ENCODE data around the gene MCMBP. TPM values are rescaled to one million over a fixed set of nuclear protein-coding genes. Genes with fewer than 3 reads are reported as not detected.
A peak's percentile ranks its signal among the peaks of the same experiment; 100 is the strongest.

The MCMBP gene
- total RNA-seq, 1 experiment from 2014 or later, result 71.0 TPM

DNA sequence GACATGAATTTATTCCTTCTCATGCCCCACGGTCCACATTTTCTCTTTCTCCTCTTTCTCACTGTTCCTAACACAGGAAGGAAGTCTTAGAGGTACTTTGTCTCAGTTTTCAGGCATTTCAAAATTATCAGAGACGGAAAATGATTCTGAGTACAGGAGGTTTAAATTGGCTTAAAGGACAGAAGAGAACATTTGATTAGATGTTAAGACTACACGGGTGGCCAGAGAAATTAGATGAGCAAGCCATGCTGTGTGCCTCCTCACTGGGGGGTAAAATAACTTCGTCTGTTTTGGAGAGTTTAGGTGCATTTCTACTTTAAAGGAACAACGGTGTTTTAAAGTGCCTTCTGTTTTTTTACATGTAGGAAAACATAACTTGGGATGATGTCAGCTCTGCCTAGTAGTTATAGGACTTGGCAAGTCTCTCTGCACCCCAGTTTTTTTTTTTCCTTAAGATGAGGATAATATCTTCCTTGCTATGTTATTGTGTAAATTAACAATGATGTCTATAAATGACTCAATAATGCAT lies 66.9 kb downstream of the MCMBP start:
- ChIA-PET POLR2A (no interaction called here), CTCF (interaction anchor here (0.6 to 4.6 kb wide), 2 partner anchors 56 to 223 kb away, joined by 7 to 23 read pairs; no protein-coding TSS in a partner anchor)
- no peaks in the 10 kb centered on the region for H3K9me3 Mint-ChIP-seq (ENCODE audit: unreplicated experiment)
- H3K27me3 Mint-ChIP-seq (ENCODE audit: insufficient read depth, unreplicated experiment), result no peaks in the 10 kb centered on the region
- BruUV-seq (replicated peaks), result no TSS peak
- H3K4me1 Mint-ChIP-seq (ENCODE audit: insufficient read depth, unreplicated experiment), result no peaks in the 10 kb centered on the region
- TF ChIP-seq, protein P1, sequence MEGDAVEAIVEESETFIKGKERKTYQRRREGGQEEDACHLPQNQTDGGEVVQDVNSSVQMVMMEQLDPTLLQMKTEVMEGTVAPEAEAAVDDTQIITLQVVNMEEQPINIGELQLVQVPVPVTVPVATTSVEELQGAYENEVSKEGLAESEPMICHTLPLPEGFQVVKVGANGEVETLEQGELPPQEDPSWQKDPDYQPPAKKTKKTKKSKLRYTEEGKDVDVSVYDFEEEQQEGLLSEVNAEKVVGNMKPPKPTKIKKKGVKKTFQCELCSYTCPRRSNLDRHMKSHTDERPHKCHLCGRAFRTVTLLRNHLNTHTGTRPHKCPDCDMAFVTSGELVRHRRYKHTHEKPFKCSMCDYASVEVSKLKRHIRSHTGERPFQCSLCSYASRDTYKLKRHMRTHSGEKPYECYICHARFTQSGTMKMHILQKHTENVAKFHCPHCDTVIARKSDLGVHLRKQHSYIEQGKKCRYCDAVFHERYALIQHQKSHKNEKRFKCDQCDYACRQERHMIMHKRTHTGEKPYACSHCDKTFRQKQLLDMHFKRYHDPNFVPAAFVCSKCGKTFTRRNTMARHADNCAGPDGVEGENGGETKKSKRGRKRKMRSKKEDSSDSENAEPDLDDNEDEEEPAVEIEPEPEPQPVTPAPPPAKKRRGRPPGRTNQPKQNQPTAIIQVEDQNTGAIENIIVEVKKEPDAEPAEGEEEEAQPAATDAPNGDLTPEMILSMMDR (IDR thresholded peaks at IDR 0.05; ENCODE audit: unreplicated experiment), result no peak
- H3K36me3 Mint-ChIP-seq (ENCODE audit: insufficient read depth, unreplicated experiment), result peaks cover 17% of the 10 kb centered on the region
- no peak overlapping the region for H3K4me3 Mint-ChIP-seq (ENCODE audit: unreplicated experiment)
- no peak for DNase-seq (ENCODE audit: unreplicated experiment)
- H3K27ac Mint-ChIP-seq (ENCODE audit: low read depth, unreplicated experiment), result no peak overlapping the region
- intact Hi-C loops (cut with micrococcal nuclease), result no loop called here

DNA sequence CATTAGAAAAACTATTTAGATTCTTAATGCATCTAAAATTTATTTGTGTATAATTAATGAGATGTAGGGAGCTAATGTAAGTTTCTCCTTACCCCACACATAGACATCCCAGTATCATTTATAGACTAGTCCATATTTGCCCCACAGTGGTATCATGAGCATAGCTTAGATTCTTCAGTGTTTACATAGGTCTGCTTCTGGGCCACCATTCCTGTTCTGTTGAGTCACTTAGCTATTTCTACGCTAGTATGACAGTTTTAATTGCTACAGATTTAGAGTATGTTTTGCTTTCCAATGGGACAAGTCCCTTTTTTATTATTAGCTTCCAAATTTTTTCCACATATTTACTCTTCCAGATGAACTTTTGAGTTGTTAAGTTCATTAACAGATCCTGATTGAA lies 69.4 kb downstream of the MCMBP start:
- BruUV-seq (replicated peaks), result no TSS peak
- no peaks in the 10 kb centered on the region for H3K4me1 Mint-ChIP-seq (ENCODE audit: insufficient read depth, unreplicated experiment)

DNA sequence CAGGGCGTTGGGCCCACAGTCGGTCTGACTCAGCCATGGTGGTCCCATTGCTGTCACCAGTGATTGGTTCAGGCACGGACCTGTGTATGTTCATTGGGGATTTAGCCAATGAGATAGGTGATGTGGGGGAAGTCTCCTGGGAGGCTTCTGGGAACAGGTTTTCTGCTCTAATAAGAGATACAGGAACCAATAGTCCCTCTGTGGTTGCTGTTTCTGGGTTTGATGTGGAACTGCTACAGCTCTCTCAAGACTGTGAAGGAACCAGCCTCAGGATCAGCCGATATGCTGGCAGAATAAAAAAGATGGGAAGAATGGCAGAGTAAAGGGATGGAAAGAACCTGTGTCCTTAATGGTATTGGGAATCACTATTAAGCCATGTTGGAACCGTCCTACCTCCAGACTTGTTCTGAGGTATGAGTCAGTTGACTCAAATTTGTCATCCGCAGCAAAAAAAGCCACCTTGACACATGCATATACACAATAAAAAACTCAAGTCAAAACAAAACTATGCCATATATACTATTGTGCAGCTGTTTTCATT lies 70.6 kb downstream of the MCMBP start:
- ChIA-PET CTCF (interaction anchor here (0.6 to 1.6 kb wide), 2 partner anchors 9 to 51 kb away, joined by 3 to 4 read pairs; no protein-coding TSS in a partner anchor), POLR2A (interaction anchor here (0.8 to 1.1 kb wide), 2 partner anchors 23 to 153 kb away, joined by 3 to 5 read pairs; no protein-coding TSS in a partner anchor)
- DNase-seq (ENCODE audit: unreplicated experiment), result no peak
- no TSS peak for BruUV-seq (replicated peaks)
- Mint-ChIP-seq H3K9me3 (ENCODE audit: unreplicated experiment) (no peaks in the 10 kb centered on the region), H3K4me1 (ENCODE audit: insufficient read depth, unreplicated experiment) (no peaks in the 10 kb centered on the region), H3K36me3 (ENCODE audit: insufficient read depth, unreplicated experiment) (peaks cover 25% of the 10 kb centered on the region), H3K27ac (ENCODE audit: low read depth, unreplicated experiment) (no peak overlapping the region), H3K27me3 (ENCODE audit: insufficient read depth, unreplicated experiment) (no peaks in the 10 kb centered on the region), H3K4me3 (ENCODE audit: unreplicated experiment) (no peak overlapping the region)
- TF ChIP-seq, protein P1 (IDR thresholded peaks at IDR 0.05; ENCODE audit: unreplicated experiment), result no peak
- intact Hi-C loops (cut with micrococcal nuclease), result no loop called here

More for the DNA sequence above, 69.4 kb downstream of the MCMBP start:
- H3K9me3 Mint-ChIP-seq (ENCODE audit: unreplicated experiment), result no peaks in the 10 kb centered on the region
- POLR2A ChIA-PET, result interaction anchor here (0.7 to 0.8 kb wide), 3 partner anchors 19 to 154 kb away, joined by 3 to 5 read pairs (median 3); no protein-coding TSS in a partner anchor
- CTCF ChIA-PET, result interaction anchor here (0.5 to 1.6 kb wide), 5 partner anchors 8 to 603 kb away, joined by 3 to 5 read pairs (median 3); no protein-coding TSS in a partner anchor
- peak; percentile 1 for DNase-seq (ENCODE audit: unreplicated experiment)
- H3K27ac Mint-ChIP-seq (ENCODE audit: low read depth, unreplicated experiment), result no peak overlapping the region
- intact Hi-C loops (cut with micrococcal nuclease), result no loop called here
- H3K27me3 Mint-ChIP-seq (ENCODE audit: insufficient read depth, unreplicated experiment), result no peaks in the 10 kb centered on the region
- TF ChIP-seq, protein P1 (IDR thresholded peaks at IDR 0.05; ENCODE audit: unreplicated experiment), result no peak
- peaks cover 22% of the 10 kb centered on the region for H3K36me3 Mint-ChIP-seq (ENCODE audit: insufficient read depth, unreplicated experiment)
- H3K4me3 Mint-ChIP-seq (ENCODE audit: unreplicated experiment), result no peak overlapping the region

DNA sequence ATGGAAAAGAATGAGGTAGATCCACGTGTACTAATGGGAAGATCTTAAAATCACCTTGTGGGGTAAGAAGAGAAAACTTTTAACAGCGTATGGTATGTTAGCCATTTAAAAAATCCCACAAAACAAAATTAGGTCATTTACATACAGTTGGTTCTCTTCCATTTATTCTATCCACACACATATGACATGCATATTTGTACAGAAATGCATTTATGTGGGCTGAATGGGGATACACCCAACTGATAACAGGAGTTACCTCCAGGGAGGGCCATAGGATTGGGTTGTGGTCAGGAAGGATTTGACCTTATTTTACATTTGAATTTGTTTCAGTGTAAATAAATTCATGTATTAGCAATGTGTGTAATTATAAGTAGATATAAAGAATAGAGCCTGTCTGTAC lies 71.5 kb downstream of the MCMBP start:
- Mint-ChIP-seq H3K36me3 (ENCODE audit: insufficient read depth, unreplicated experiment) (peaks cover 33% of the 10 kb centered on the region), H3K4me3 (ENCODE audit: unreplicated experiment) (no peak overlapping the region), H3K27me3 (ENCODE audit: insufficient read depth, unreplicated experiment) (no peaks in the 10 kb centered on the region), H3K9me3 (ENCODE audit: unreplicated experiment) (no peaks in the 10 kb centered on the region), H3K27ac (ENCODE audit: low read depth, unreplicated experiment) (no peak overlapping the region), H3K4me1 (ENCODE audit: insufficient read depth, unreplicated experiment) (no peaks in the 10 kb centered on the region)
- TF ChIP-seq, protein P1 (IDR thresholded peaks at IDR 0.05; ENCODE audit: unreplicated experiment), result no peak
- intact Hi-C loops (cut with micrococcal nuclease), result no loop called here
- ChIA-PET CTCF (interaction anchor here (0.6 kb wide), 1 partner anchor 50 kb away, joined by 4 read pairs; no protein-coding TSS in a partner anchor), POLR2A (no interaction called here)
- no TSS peak for BruUV-seq (replicated peaks)
- no peak for DNase-seq (ENCODE audit: unreplicated experiment)
